Stimulated activated CD4-positive, alpha-beta T cell treated with anti-CD3 and anti-CD28 coated beads, Interleukin-2, amount 100 ng/mL, for 4 hours (primary cell): ENCODE data around the gene BRF1.
"Not testable (repeated sequence)": the region's sequence is repeated elsewhere in the genome, so short reads cannot be mapped to it uniquely, and the experiment has no call there.

Experiments
- DNase-seq: peaks from one replicate; pipeline ENCODE4 v3.0.0-alpha.2; 2020; ENCODE audit warnings: low read depth

Gene BRF1

DNA sequence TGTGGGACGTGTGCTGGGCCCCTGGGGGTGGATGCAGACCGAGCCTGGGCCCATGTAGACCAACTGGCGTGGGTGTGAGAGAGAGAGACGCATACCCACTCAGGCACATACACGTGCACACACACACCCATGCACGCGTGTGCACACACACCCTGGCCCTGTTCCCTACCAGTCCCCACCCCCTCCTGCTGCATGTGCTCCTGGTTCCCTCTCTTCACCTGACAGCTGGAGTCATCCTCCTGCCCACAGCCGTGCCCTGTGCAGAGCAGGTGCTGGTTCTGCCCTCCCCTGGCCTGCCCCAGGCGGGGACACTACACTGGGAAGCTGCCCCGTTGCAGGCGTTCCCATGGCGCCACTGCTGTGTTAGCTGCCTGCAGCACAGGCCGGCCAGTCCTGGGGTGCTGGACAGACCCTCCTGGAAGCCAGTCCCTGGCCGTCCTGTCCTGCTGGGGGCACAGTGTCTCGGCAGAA, 32.3 kb upstream of the BRF1 start:
- no peak for DNase-seq

GRCh38 chr14:105332350-105332874, 31.6 kb upstream of the BRF1 start:
- no peak for DNase-seq

DNA sequence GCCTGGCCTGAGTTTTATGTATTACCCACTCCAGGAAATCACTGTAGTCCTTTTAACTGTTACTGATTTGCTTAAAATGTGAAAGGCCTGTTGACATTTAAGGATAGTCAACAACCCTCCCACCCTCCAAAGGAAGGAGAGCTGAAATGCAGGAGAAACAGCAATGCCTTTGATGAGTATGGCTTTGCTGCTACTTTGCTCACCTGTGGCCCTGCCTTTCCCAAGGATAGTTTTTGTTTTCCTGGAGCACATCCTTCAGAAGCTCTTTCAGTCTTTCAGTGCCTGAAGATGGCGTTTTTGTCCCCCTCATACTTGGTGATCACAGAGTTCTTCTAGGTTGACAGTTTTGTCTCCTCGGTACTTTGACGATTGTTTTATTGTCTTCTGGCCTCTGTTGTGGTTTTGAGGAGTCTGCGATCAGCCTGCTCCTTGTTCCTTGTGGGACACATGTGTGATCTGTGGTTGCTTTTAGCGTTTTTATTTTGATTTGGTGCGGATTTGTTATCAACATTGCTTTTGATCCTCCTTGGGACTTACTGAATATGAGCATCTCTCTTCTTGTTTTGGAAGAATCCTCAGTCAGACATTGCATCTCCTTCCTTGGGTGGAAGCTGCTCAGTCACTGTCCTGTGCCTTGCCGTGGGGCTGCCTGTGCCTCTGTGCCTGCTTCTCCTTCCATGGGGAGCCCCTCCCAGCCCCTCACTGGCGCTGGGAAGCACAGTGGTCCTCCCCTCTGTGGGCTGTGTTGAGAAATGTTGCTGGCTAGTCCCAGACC, 31.0 kb upstream of the BRF1 start:
- no peak for DNase-seq

- DNase-seq = no peak
These were observed 29.7 kb upstream of the BRF1 start for GRCh38 chr14:105330491-105330895.

DNA sequence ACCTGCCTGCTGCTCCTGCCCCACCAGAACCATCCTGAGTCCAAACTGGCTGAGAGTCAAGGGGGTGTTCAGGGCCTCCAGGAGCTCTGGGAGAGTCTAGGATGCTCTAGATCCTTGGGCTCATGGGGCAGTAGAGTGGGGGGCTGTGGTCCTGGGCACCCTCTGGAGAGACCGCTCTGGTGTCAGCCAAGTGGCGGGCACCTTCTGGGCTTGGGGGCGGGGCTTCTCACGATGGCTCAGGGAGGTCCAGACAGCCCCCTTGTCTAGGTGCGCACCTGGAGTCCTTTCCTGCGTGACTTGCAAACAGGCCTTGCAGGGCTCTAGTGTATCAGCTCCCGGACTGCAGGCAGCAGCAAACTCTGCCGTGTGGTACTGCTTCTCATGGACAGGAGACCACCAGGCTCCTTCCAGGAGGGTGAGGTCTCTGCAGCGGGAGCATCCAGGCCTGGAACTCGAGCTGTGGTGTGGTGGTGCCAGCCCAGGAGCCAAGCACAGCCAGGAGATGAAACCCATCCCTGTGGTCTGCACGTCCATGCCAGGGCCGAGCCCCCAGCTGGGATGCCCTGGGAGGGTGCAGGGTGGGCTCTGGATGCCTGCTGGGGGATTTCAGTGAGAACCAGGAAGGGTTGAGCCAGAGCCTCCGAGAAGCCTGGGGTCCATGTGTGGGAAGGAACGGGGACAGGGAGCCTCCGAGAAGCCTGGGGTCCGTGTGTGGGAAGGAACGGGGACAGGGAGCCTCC, 28.8 kb upstream of the BRF1 start:
- no peak for DNase-seq

DNA sequence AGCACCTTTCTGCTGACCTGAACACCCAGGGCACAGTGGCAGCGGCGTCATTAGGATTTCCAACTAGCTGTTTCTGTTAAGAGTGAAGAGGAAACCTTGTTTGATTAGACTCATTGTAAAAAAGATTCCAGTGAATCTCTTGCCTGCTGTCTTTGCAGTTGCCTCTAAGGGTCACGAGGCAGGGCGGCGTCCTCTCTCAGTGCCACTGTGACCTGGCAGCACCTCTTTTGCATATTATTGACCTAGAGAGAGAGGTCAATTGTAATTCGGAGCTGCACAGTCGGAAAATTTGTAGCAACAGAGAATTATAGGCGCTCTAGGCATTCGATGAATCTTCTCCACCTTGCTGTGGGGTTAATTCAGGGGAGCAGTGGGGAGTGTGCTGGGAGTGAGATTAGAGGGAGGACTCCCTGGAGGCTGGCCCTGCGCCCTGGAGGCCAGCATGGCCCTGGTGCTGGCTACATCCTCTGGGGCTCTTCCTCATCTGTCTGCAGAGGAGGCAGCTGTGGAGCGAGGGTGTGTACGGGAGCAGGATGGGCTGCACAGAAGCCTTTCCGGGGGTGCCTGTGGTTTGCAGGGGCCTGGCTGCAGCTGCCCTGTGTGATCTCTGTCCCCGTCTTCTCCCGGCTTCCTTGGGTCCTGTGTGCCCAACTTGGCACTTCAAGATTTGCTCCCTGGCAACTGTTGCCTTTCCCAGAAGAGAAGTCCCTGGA, 28.0 kb upstream of the BRF1 start:
- no peak for DNase-seq

- no peak for DNase-seq
These were observed 27.4 kb upstream of the BRF1 start for GRCh38 chr14:105328070-105328677.

- not testable (repeated sequence) for DNase-seq
These were observed 26.9 kb upstream of the BRF1 start for GRCh38 chr14:105327695-105328045.

GRCh38 chr14:105326891-105327694, 26.3 kb upstream of the BRF1 start:
- DNase-seq = no peak

GRCh38 chr14:105326568-105326867, 25.7 kb upstream of the BRF1 start:
- DNase-seq = no peak

DNA sequence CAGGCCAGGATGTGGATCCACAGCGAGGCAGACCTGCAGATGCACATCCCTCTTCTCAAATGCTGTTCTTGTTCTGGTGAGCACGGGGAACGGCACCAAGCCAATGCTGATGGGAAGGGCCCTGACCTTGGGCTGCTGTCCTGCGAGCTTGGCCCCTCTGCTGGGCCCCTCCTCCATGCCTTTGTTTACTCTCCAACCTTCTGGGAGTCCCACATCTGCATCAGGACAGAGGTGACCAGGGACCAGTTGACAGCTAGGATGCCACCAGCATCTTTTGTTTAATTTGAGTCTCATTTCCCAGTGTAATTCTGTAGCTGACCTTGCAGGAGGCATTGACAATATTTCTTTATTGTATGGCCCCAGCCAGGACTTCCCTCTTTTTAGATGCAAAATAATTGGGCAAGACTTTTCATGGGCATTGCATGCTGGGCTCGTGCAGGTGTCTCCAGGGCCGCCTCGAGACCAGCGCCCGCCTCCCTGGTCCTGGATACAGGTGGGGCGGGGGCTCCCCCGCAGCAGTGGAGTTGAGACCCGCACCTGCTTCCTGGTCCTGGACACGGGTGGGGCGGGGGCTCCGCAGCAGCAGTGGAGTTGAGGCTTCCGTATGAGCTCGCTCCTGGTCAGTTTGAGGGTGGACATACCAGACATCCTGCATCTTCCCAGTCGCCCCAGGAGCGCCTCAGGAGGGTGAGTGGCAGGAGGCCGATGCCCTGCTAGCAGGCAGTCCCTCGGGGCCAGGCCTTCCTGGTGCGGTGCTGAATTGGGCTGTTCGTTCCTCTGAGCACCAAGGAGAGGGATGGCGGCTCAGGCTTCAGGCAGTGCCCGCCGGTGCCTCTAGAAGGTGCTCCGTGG, 25.1 kb upstream of the BRF1 start:
- DNase-seq = no peak

- no peak for DNase-seq
These were observed 24.5 kb upstream of the BRF1 start for GRCh38 chr14:105325303-105325702.

GRCh38 chr14:105324871-105325270, 24.1 kb upstream of the BRF1 start:
- DNase-seq = no peak

- DNase-seq = no peak
These were observed 23.4 kb upstream of the BRF1 start for GRCh38 chr14:105324080-105324778.

GRCh38 chr14:105323663-105324062, 22.9 kb upstream of the BRF1 start:
- DNase-seq = no peak

GRCh38 chr14:105322791-105323556, 22.2 kb upstream of the BRF1 start:
- DNase-seq = no peak

- DNase-seq = no peak
These were observed 16.7 kb upstream of the BRF1 start for GRCh38 chr14:105317546-105317945.

DNA sequence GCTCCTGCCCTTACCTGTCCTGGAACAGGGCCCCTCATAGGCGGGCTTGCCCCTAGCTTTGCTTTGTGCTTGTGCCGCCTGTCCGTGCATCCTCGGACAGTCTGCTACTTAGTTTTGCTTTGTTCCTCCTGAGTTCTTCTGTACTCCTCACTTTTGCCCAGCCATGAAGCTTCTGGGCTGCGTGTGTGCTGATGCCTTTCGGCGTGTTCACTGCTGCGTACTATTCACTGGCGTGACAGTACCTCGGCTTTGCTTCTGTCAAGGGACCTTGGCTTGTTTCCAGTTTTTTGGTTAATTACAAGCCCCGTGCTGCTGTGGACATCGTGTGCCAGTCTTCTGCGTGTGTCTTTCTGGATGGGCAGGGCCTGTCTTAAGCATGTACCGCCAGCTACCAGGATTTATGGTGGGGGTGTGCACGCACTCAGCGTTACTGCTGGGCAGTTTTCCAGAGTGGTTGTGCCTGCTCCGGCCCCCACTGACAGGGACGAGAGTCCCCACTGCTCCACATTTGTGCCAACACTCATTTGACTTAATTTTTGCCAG, 16.2 kb upstream of the BRF1 start:
- no peak for DNase-seq

GRCh38 chr14:105316577-105316941, 15.8 kb upstream of the BRF1 start:
- DNase-seq = no peak
